Smooth muscle cell of the coronary artery (primary cell): ENCODE measurements around the gene TAGAP. TPM values are rescaled to one million over a fixed set of nuclear protein-coding genes. Genes with fewer than 3 reads are reported as not detected.

Experiments used
- total RNA-seq: library from RNA; depleted of rRNA; stranded (reverse); fragments of >200 nt; gene quantifications from 2 replicates; pipeline ENCODE4 v1.2.3, GENCODE V29; 2014; ENCODE audit warnings: low replicate concordance

The TAGAP gene, protein sequence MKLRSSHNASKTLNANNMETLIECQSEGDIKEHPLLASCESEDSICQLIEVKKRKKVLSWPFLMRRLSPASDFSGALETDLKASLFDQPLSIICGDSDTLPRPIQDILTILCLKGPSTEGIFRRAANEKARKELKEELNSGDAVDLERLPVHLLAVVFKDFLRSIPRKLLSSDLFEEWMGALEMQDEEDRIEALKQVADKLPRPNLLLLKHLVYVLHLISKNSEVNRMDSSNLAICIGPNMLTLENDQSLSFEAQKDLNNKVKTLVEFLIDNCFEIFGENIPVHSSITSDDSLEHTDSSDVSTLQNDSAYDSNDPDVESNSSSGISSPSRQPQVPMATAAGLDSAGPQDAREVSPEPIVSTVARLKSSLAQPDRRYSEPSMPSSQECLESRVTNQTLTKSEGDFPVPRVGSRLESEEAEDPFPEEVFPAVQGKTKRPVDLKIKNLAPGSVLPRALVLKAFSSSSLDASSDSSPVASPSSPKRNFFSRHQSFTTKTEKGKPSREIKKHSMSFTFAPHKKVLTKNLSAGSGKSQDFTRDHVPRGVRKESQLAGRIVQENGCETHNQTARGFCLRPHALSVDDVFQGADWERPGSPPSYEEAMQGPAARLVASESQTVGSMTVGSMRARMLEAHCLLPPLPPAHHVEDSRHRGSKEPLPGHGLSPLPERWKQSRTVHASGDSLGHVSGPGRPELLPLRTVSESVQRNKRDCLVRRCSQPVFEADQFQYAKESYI
- total RNA-seq = not detected in 2 replicates

DNA sequence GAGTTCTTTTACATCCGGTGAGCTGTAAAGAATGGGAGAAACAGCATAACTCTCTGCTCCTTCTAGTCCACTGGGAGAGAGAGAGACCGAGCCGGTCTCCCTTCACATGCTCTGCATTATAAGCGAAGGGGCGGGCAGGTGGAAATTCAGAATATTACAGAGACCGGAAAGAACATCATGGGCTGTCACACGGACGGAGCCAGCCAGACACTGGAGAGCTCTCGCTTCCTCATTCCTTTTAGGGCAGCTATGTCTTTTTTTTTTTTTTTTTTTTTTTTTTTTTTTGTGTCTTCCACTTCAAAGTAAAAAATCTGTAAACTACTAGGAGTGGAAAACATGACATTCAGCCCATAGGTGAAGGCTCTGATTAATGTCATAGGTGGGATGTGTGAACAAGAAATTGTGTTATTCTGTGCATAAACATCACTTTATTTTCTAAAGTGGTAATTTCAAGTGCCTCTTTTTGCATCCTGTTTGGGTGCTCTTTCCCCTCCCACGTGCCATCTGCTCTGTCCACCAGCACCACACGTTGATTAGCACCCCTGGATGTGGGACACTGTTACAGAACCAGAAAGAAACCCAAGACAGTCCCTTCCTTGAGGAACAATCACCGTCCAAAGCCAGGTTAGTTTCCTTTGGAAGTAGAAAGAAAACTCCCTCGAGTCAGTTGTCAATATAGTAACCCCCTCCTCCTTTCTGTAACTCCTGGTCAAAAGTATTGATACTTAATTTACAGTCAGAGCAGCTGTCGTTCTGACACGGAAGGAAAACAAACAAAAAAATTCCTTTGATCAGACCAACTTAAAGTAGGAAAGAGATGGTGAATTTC, at the start of gene TAGAP:
Gene TAGAP (minus strand): TSS at position 93 of the 829 bp plus-strand sequence. CDS start 845 bp downstream, outside the sequence.

DNA sequence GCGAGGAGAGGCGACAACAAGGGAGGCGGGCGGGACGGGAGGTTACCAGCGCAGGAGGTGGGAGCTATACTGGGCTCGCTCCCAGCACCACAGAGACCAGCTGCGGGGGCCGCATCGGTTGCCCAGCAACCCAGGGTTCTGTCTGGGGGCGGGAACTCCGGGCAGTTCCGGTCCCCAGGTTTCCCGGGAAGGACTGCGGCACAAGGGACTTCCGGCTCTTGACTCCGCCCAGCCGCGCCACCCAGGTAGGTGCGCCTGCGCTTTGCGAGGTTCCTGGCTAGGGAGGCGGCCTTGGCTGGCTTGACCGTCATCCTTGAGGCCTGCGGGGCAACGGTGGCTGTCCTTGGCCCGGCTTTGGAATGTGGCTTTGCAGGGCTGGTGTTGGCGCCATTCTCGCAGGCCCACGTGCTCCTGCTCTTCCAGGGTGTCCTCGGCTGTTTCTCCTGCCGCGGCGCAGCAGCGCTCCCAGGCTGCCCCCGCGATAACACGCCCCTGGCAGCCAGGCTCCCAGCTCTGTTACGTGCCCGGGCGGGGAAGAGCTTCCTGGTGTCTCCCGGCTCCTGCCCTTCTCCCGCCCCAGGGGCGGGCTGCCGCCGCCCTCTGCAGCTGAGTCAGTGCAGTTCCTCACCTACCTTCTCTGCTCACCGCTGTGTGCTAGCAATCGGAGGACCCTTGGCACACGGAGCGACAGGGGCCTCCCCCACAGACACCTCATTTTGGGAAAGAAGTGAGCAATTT, 45.0 kb downstream of the TAGAP start, which contains the start of gene RSPH3:
Gene RSPH3 (minus strand): TSS at position 537 of the 738 bp plus-strand sequence. CDS start 652 bp downstream, outside the sequence.

Other genes with a start within 250 kb of the TAGAP start
- gene EZR, start 225.6 kb downstream of the TAGAP start, total RNA-seq = 11.5 and 63.4 TPM in 2 replicates
- 2.8 and 3.1 TPM in 2 replicates for gene RSPH3, start 44.8 kb downstream of the TAGAP start, total RNA-seq
- 0.23 and 0.53 TPM in 2 replicates for gene FNDC1, start 124.4 kb upstream of the TAGAP start, total RNA-seq